Measurements from ENCODE around the gene CAMK1G.

The CAMK1G gene

DNA sequence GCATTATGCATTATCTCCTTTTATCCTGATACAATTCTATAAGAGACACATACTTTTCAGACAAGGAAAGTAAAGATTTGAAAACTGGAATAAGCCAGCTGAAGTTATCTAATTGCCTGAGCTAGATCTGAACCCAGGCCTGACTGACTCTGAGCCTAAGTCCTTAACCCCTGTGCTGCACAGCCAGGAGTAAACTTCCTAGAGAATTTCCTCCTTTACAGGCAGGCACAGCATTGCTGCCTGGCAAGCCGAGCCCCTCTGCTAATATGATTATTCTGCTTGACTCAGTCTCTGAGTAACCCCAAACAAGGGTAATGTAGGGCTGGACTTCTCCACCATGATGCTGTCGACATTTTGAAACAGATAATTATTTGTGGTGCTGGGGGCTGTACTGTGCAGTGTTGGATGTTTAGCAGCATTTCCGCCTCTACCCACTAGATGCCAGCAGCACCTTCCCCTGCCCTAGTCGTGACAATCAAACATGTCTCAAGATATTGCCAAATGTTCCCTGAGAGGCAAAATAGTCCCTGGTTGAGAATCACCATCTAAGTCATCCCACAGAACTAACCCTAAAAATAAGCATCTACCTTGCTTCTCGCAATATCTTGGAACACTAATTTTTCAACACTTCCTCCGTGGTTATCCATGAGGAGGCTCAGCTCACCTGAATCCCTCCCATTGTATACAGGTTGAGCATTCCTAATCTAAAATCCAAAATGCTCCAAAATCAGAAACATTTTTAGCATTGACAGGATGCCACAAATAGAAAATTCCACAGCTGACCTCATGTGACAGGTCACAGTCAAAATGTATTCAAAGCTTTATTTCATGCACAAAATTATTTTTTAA is 18.5 kb downstream of the CAMK1G start:
- DNase-seq, result no peak

GRCh38 chr1:209603877-209604276 is 20.4 kb downstream of the CAMK1G start:
- no peak for DNase-seq

- DNase-seq, result no peak
These were observed 23.7 kb downstream of the CAMK1G start for GRCh38 chr1:209607102-209607794.

DNA sequence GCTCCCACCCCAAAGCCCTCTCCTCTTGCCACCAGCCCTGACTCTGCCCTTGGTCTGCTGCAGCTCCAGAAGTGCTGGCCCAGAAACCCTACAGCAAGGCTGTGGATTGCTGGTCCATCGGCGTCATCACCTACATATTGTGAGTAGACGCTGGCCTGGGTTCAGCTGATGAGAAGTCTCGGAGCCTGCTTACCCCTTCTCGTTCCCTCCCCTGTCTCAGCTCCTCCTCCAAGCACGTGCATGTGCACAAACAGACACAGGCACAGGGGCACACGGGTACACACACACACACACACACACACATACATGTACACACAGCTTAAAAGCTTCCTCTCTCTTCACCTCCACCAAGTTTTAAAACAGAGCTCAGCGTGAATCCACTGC is 24.3 kb downstream of the CAMK1G start:
- no peak for DNase-seq

GRCh38 chr1:209609041-209609790 is 25.7 kb downstream of the CAMK1G start:
- DNase-seq, result no peak

DNA sequence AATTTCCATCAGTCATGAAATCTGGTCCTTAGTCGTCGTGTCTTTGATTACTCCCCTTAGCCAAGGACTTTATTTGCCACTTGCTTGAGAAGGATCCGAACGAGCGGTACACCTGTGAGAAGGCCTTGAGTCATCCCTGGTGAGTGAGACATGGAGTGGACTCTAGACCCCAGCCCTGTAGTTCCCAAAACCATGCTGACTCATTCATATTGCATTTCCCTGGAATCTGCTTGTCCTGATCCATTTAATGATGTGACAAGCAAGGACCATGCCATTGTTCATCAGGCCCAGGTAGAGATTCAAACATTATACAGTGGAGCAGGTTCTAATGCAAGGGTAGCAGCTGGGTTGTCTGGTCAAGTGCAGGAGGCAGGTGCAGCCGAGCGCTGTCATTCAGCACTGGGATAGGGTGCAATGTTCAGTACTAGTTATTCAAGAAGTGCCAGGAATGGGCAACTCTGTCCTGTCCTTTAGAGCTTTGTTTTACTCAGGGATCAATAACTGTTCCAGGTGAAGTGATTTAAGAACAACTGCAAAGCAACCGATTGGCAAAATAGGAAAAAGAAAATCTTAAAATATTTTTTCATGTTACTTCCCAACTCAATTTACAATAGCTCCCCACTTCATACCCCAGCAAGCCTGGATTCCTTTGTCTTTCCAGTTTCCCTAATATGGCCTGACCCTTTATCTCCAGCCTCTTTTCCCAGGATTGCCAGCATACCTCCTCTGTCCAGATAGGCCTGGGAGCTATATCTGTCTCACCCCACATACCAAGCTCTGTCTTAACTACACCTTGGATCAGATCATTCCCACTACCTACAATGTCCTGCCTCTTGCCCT is 26.5 kb downstream of the CAMK1G start:
- no peak for DNase-seq

GRCh38 chr1:209610631-209610905 is 27.1 kb downstream of the CAMK1G start:
- DNase-seq, result no peak

DNA sequence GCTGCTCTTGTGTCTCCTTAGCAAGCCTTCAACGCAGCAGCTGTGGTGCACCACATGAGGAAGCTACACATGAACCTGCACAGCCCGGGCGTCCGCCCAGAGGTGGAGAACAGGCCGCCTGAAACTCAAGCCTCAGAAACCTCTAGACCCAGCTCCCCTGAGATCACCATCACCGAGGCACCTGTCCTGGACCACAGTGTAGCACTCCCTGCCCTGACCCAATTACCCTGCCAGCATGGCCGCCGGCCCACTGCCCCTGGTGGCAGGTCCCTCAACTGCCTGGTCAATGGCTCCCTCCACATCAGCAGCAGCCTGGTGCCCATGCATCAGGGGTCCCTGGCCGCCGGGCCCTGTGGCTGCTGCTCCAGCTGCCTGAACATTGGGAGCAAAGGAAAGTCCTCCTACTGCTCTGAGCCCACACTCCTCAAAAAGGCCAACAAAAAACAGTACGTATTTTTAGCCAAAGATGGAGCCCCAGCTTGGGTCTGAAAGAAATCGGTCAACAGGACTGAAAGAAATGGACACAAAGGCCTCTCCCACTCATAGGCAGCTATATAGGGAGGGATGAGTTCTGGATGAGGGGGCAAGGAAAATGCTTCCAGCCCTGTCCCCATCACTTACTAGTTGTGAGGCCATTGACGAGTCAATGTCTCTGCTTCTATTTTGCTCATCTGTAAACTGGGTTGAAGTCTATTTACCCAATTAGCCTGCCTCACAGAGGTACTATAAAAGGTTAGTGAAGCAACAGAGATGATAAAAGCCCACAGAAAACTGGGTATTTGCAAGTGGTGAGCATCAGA is 28.5 kb downstream of the CAMK1G start:
- DNase-seq, result no peak

- DNase-seq, result no peak
These were observed 29.3 kb downstream of the CAMK1G start for GRCh38 chr1:209612646-209613399.

- DNase-seq, result no peak
These were observed 30.1 kb downstream of the CAMK1G start for GRCh38 chr1:209613400-209614150.

GRCh38 chr1:209614151-209614420 is 30.6 kb downstream of the CAMK1G start:
- no peak for DNase-seq

- DNase-seq, result no peak
These were observed 31.4 kb downstream of the CAMK1G start for GRCh38 chr1:209614906-209615305.

- no peak for DNase-seq
These were observed 33.0 kb downstream of the CAMK1G start for GRCh38 chr1:209616366-209617046.

- DNase-seq, result no peak
These were observed 33.6 kb downstream of the CAMK1G start for GRCh38 chr1:209617047-209617673.

DNA sequence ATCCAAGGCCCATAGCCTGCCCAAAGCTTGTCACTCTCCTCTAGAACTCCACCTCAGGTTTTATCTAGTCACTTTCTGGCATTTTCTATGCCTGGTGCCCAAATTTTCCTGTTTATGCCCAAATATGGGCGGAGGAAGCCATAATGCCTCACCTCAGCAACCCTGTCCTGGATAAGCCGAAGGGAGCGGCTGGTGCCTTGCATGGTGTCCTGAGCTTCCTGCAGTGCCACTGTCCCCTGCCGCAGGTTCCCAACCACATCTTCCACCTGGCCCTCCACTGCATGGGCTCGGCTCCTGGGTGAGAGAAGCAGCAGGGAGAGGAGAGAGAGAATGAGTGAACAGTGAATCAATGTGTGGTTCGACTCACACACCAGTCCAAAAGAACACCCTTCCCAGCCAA is 34.2 kb downstream of the CAMK1G start:
- DNase-seq, result no peak

DNA sequence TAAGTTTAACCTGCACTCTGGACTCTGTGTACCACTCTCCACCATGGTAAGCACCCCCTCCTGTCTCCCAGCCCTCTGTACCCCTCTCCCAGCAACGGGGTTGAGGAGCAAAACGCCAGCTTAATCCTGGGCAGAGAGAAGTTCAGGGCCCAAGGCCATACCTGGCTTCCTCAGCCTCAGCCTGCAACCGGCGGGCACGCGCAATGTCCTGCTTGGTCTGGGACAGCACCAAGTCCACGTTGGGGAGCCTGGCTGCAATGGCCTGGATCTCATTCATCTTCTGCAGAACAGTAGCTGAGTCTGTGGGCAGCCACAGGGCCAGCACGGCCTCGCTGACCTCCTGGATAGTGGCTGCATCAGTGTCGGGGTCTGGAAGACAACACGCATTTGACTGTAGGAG is 34.8 kb downstream of the CAMK1G start:
- DNase-seq, result no peak

- DNase-seq, result no peak
These were observed 35.4 kb downstream of the CAMK1G start for GRCh38 chr1:209618756-209619420.

DNA sequence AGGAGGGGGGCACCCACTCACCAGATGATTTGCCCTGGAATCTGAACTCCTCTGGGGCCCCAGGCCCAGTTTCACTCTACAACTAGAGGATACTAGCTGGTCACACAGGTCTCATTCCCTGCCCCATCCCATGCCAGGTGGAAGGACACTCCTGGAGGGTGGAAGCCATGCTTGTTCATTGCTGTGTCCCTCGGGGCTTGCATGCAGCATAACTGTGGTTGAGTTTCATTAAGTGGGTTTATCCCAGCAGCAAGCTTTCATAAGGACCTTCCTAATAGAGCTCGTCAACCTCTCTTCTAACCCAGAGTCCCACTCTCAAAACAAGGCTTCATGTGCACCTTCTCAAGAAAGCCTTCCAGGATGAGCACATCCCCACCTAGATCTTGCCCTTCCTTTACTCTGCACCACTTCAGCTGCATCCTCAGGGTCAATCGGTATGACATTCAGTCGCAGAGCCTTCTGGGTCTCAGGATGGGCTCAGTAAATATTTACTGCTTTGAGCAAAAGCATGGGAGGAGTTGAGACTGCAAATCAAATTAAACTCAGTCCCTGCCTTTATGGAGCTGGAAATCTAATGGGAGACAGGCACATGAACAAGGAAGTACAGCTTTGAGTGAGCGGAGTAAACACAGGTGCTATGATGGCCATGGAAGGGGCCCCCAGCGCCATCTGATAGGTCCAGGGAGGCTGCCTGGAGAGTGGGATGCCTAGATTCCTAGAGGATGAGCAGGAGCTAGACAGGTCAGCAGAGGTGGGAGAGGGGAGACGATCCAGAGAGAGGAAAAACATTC is 36.4 kb downstream of the CAMK1G start:
- DNase-seq, result no peak

Data from activated CD8-positive, alpha-beta memory T cell treated with anti-CD3 and anti-CD28 coated beads, Interleukin-2, amount 50 U/mL, for 4 hours (primary cell).